OCI-LY7 (cell line): ENCODE results near the gene TMTC1.

ENCODE experiments used
- EZH2phosphoT487 ChIP-seq: fragments of 200-600 bp; sonication (generic); IDR thresholded peaks from 2 replicates; pipeline ENCODE4 v1.6.1; 2018; ENCODE audit warnings: low read depth, borderline replicate concordance, mild to moderate bottlenecking, mixed run types, antibody characterized with exemption, low read length, moderate library complexity, mixed read lengths
- TF ChIP-seq, protein P1 (sequence below): fragments of 200-600 bp; sonication (generic); conservative IDR thresholded peaks from 2 replicates; pipeline ENCODE4 v1.5.1; 2014; ENCODE audit warnings: mild to moderate bottlenecking, antibody characterized with exemption, low read length, moderate library complexity, mixed read lengths

DNA sequence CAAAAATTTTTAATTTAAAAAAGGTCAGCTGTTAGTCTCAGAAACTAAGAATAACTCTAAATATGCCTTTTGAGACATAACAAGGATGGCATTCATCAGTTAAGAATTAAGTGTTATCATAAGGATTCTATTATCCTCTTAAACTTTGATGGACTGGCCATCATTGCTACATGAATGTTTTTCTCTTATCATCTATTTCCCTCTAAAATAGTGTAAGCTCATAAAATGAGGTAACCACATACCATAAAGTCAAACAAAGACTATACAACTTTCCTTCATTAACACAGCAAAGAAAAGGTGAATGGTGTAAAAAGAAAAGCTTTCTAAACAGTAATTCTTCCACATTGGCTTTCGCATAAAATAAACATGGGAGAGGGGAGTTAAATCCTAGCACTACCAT is 41.1 kb downstream of the TMTC1 start:
- TF ChIP-seq, protein P1, sequence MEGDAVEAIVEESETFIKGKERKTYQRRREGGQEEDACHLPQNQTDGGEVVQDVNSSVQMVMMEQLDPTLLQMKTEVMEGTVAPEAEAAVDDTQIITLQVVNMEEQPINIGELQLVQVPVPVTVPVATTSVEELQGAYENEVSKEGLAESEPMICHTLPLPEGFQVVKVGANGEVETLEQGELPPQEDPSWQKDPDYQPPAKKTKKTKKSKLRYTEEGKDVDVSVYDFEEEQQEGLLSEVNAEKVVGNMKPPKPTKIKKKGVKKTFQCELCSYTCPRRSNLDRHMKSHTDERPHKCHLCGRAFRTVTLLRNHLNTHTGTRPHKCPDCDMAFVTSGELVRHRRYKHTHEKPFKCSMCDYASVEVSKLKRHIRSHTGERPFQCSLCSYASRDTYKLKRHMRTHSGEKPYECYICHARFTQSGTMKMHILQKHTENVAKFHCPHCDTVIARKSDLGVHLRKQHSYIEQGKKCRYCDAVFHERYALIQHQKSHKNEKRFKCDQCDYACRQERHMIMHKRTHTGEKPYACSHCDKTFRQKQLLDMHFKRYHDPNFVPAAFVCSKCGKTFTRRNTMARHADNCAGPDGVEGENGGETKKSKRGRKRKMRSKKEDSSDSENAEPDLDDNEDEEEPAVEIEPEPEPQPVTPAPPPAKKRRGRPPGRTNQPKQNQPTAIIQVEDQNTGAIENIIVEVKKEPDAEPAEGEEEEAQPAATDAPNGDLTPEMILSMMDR: no peak
- TF ChIP-seq EZH2phosphoT487: no peak
